NCI-H1105 (cell line): Measurements from ENCODE around the gene BRD3OS.
"Not testable (repeated sequence)": the region's sequence is repeated elsewhere in the genome, so short reads cannot be mapped to it uniquely, and the experiment has no call there.

Source experiments
- DNase-seq: peaks from one replicate; lab custom pipeline; 2025; lab: John Stamatoyannopoulos, UW

The BRD3OS gene

DNA sequence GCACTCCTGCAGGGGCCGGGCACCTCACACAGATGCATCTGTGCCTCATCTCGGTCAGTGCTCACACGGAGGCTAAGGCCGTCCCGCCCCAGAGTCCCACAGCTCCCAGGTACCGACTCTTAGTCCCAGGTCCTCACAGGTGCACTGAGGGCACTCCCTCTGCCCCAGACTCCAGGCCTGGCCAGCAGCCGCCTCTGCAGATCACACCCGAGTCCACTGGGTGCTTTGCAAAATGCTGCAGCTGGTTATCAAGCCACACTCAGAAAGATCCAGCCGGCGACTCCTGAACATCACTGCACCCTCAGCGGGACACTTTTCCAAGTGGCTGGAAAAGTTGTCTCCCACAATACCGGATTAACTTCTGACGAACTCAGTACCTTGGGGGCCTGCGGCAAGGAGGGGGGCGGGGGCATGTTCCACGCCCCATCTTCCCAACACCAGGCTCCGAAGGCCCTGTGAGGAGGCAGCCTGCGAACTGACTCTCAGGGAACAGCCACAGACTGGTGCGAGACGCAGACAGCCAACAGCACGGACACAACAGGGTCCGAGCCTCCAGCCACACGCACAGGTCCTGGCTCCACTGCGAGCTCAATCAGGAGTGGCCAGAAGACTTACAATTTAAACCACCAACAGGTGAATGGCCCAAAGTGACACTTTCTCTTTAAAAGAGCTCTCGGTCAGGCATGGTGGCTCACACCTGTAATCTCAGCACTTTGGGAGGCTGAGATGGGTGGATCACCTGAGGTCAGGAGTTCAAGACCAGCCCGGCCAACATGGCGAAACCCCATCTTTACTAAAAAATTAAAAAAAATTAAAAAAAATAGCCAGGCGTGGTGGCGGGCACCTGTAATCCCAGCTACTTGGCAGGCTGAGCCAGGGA lies 38.5 kb downstream of the BRD3OS start:
- no peak for DNase-seq

DNA sequence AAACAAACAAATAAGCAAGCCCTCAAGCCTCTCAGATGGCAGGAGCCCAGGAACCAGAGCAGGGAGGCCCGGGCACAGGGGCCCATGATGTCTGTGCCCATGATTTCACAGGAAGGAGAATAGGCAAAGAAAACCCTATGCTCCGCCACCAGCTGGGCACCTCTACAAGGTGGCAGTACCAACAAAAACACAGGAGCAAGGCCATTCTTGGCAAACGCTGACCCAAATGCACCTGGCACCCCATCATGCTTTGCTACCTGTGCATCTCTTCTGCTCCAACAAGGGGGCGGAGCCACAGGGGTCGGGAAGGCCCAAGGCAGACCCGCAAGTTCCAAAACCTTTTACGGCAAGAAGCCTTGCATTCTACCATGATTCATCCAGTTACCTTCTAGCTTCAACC lies 39.4 kb downstream of the BRD3OS start:
- no peak for DNase-seq

- DNase-seq, result no peak
Measured at GRCh38 chr9:134065612-134066419, 40.5 kb downstream of the BRD3OS start.

DNA sequence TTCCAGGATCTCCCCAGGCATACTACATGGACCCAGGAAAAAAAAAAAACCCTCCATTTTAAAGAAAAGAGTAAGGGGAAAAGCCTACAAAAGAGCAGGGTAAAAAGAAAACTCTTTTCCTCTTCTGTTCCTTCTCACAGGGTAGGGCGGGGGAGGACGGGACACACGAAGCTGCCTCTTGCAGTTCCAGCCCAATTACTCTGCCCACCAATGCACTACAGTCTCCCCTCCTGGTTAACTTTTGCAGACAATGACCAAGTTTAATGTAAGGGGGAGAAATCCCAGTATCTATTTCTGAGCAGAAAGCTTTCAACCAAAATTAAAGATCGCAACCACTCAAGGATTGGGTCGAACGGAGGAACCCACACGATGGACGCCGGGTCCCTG lies 41.2 kb downstream of the BRD3OS start:
- DNase-seq, result no peak

DNA sequence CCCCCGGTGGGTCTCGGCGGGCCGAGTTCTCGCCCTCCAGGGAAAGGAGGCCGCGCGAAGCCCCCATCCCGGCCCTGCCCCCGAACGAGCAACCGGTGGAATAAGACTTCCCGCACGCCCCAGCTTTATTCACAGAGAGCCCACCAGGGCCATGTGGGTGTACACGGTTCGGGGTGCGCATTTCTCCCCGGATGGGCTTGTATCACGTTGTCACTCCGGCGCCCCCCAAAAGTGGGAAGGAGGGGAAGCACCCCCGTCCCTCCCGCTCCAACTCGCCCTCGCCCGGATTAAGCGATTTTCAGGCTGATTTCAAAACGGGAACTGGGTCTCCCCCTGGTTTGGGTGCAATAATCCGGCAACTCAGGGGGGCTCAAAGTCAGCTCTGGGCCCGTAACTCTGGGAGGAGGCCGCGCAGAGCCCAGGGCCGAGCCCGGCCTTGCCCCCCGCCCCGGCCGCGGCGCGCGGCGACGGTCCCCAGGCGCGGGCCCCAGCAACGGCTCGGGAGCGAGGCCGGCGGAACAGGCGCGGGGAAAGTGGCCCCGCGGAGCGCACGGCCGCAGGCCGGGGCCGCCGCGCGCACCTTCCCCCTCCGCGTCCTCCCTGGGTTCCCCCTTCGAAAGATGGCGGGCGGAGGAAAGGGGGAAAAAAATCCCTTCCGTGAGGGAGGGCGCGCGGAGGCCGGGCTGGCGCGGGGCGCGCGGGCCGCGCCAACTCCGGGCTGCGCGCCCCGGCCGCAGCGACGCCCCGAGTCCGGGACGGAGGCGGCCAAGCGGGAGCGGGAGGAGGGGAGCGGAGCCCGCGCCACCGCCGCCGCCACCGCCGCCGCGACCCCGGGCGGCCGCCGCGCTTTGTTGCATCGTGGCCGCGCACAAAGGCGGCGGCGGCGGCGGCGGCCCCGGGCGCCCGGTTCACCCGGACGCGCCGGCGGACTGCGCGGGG lies 41.9 kb downstream of the BRD3OS start:
- no peak for DNase-seq

DNA sequence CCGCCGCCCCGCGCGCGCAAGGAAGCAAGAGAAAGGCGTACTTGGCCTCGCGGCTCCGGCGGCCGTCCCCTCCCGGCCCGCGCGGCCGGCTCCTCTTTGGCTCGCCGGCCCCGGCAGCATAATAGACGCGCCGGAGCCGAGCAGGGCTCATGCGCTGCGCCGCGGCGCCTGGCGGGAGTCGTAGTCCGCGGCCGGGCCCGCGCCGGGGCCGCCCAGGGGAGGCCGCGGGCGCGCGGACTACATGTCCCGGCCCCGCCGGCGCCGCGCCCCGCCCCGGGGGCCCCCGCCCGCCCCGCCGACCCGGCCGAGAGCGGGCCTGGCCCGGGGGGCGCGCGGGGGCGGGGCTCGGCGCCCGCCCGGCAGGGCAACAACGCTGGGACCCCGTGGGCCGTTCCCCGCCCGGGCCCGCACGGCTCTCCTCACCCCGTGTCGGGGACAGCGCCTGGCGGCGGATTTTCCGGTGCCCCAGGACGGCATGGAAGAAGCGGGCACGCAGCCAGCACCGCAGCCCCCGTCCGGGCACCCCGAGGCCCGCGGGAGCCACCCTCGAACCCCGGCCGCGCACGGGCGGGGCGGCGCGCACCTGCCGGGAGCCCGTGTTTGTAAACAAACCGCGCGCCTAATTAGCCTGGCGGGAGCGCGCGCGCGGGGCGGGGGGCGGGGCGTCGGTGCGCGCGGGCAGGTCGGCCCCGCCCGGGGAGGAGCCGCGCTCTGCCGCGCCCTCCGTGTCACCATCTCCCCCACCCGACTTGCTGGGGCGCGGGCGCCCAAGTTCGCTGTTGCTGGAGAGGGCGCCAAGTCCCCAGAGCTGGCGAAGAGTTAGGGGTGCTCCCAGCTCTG lies 42.8 kb downstream of the BRD3OS start, which contains the start of gene BRD3:
TSS of gene BRD3 (minus strand) at position 123 of the 840 bp plus-strand sequence. CDS start 14,549 bp downstream, outside the sequence.
- peak; percentile 87 for DNase-seq

DNA sequence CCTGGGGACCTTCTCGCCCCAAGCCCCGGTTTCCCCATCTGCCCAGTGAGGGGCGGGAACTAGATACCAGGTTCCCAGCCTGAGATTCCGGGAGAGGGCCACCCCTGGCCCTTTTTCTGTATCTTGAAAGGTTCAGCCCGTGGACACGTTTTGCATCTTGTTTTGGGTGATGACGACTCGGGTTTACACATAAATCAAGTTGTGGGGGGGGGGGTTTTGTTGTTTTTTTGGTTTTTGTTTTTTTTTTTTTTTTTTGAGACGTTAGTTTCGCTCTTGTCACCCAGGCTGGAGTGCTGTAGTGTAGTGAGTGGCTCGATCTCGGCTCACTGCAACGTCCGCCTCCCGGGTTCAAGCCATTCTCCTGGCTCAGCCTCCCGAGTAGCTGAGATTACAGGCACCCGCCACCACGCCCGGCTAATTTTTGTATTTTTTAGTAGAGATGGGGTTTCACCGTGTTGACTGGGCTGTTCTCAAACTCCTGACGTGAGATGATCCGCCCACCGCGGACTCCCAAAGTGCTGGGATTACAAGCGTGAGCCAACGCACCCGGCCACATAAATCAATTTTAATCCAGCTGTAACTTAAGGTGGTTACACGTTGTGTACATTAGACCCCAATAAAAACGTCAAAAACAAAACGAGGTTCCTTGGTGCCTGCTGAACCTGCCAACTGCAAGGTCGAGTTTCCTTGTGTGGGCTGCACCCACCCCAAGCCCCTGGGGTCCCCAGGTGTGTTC lies 43.6 kb downstream of the BRD3OS start:
- DNase-seq, result no peak

DNA sequence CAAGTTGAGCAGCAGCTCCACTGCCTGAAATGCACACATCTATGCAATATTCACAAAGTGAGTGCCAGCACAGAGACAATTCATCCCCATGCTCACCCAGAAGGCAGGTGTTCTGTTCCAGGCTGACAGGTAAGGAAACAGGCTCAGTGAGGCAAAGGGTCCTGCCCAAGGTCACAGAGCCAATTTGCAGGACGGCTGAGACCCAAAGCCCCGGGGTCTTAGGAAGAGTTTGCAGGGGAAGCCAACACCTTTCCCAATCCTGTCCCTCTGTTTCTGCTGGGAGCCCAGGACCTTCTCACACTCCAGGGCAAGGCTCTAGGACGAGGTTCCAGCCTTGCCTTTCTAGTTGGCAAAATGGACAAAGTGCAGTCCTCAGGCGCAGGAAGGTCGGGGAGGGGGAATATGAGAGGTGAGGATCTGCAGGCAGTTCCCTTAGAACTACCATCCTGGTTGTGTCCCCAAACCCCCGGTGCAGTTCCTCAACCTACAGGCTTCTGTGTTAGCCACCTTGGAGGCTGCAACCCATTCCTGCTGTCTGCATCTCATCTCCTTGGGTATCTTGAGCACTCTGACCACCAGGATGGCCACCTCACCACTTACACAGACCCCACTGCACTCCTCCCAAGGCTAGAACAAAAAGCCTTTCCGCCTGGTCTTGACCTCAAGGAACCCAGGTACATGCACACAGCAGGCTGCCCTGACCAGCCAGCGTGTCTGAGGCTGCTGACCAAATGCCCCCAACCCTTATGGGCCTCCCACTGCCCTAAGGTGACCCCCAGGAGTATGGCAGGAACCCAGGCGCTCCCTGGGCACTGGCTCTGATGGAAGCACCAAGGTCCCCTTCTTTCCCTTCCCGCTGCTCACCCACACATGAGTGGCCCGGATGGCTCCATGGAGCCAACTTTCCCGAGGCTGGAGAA lies 44.5 kb downstream of the BRD3OS start:
- DNase-seq, result no peak

- no peak for DNase-seq
Measured at GRCh38 chr9:134071149-134071548, 45.9 kb downstream of the BRD3OS start.

- not testable (repeated sequence) for DNase-seq
Measured at GRCh38 chr9:134072683-134073082, 47.4 kb downstream of the BRD3OS start.

DNA sequence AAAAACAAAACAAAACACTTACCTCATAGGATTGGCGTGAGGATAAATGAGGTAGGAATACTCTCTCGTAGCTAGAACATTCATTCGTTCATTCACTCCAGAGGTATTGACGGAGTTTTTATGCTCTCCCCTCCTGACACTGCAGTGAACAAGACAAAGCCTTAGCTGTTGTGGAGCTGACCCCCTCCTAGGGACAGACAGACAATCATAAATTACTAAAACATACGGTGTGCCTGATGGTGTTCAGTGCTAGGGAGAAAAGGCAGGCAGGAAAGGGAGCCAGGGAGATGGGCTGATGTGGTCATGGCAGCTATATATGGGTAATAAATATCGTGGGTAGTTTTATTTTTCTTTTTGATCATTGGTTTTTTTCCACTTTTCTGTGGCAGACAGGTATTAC lies 48.2 kb downstream of the BRD3OS start:
- DNase-seq, result no peak

GRCh38 chr9:134075689-134076088 lies 50.4 kb downstream of the BRD3OS start:
- not testable (repeated sequence) for DNase-seq

- DNase-seq, result no peak
Measured at GRCh38 chr9:134076644-134077043, 51.4 kb downstream of the BRD3OS start.
